ENCODE results near the gene RAB20.

The RAB20 gene

GRCh38 chr13:110589793-110590390, 28.4 kb upstream of the RAB20 start:
- no peak for TF ChIP-seq FOXP2 (optimal IDR thresholded peaks at IDR 0.05; ENCODE audit: borderline replicate concordance, extremely low read depth, extremely low read length, insufficient read depth)
- no peak for TF ChIP-seq POLR2AphosphoS5 (IDR thresholded peaks at IDR 0.05; ENCODE audit: low read depth, low read length)
- TF ChIP-seq TAF1 (IDR thresholded peaks at IDR 0.05; ENCODE audit: borderline replicate concordance, insufficient read depth, low read length) = no peak
- TF ChIP-seq SIN3A (IDR thresholded peaks at IDR 0.05; ENCODE audit: borderline replicate concordance, insufficient read depth, low read length) = no peak
- no peak for TF ChIP-seq REST (IDR thresholded peaks at IDR 0.05; ENCODE audit: insufficient read depth in 1 of 2, low read depth in 2 of 2, low read length in 2 of 2)

- TF ChIP-seq POLR2AphosphoS5 (IDR thresholded peaks at IDR 0.05; ENCODE audit: low read depth, low read length) = no peak
- TF ChIP-seq FOXP2 (optimal IDR thresholded peaks at IDR 0.05; ENCODE audit: borderline replicate concordance, extremely low read depth, extremely low read length, insufficient read depth) = no peak
- no peak for TF ChIP-seq REST (IDR thresholded peaks at IDR 0.05; ENCODE audit: insufficient read depth in 1 of 2, low read depth in 2 of 2, low read length in 2 of 2)
- TF ChIP-seq SIN3A (IDR thresholded peaks at IDR 0.05; ENCODE audit: borderline replicate concordance, insufficient read depth, low read length) = no peak
- no peak for TF ChIP-seq TAF1 (IDR thresholded peaks at IDR 0.05; ENCODE audit: borderline replicate concordance, insufficient read depth, low read length)
These were observed 21.8 kb upstream of the RAB20 start for GRCh38 chr13:110583178-110583865.

- TF ChIP-seq FOXP2 (optimal IDR thresholded peaks at IDR 0.05; ENCODE audit: borderline replicate concordance, extremely low read depth, extremely low read length, insufficient read depth) = no peak
- TF ChIP-seq SIN3A (IDR thresholded peaks at IDR 0.05; ENCODE audit: borderline replicate concordance, insufficient read depth, low read length) = no peak
- TF ChIP-seq REST (IDR thresholded peaks at IDR 0.05; ENCODE audit: insufficient read depth in 1 of 2, low read depth in 2 of 2, low read length in 2 of 2) = no peak
- no peak for TF ChIP-seq TAF1 (IDR thresholded peaks at IDR 0.05; ENCODE audit: borderline replicate concordance, insufficient read depth, low read length)
- no peak for TF ChIP-seq POLR2AphosphoS5 (IDR thresholded peaks at IDR 0.05; ENCODE audit: low read depth, low read length)
These were observed 21.0 kb upstream of the RAB20 start for GRCh38 chr13:110582421-110582954.

GRCh38 chr13:110581506-110582185, 20.1 kb upstream of the RAB20 start:
- TF ChIP-seq FOXP2 (optimal IDR thresholded peaks at IDR 0.05; ENCODE audit: borderline replicate concordance, extremely low read depth, extremely low read length, insufficient read depth) (no peak), REST (IDR thresholded peaks at IDR 0.05; ENCODE audit: insufficient read depth in 1 of 2, low read depth in 2 of 2, low read length in 2 of 2) (no peak), POLR2AphosphoS5 (IDR thresholded peaks at IDR 0.05; ENCODE audit: low read depth, low read length) (no peak), SIN3A (IDR thresholded peaks at IDR 0.05; ENCODE audit: borderline replicate concordance, insufficient read depth, low read length) (no peak), TAF1 (IDR thresholded peaks at IDR 0.05; ENCODE audit: borderline replicate concordance, insufficient read depth, low read length) (no peak)

Data from PFSK-1 (cell line).